IPS-20b (cell line): ENCODE data around the gene CEP112.

Experiments
- H3K27ac ChIP-seq: one replicate; pipeline ENCODE4 v1.5.1; 2013; ENCODE audit warnings: low read length
- H3K27me3 ChIP-seq: 2 replicates; pipeline ENCODE4 v1.6.1; 2013; ENCODE audit warnings: mild to moderate bottlenecking, low read length, inconsistent platforms; ENCODE audit not compliant: insufficient read depth
- H3K36me3 ChIP-seq: 2 replicates; pipeline ENCODE4 v1.6.1; 2013; ENCODE audit warnings: low read depth, mild to moderate bottlenecking, inconsistent platforms, low read length, moderate library complexity; ENCODE audit not compliant: insufficient read depth
- H3K4me1 ChIP-seq: 2 replicates; pipeline ENCODE4 v1.6.1; 2013; ENCODE audit warnings: mild to moderate bottlenecking, control low read depth, inconsistent platforms, low read length, moderate library complexity; ENCODE audit not compliant: insufficient read depth
- H3K4me3 ChIP-seq: 2 replicates; pipeline ENCODE4 v1.5.1; 2013; ENCODE audit warnings: mild to moderate bottlenecking, low read length, inconsistent platforms
- H3K9ac ChIP-seq: 2 replicates; pipeline ENCODE4 v1.6.1; 2013; ENCODE audit warnings: low read depth, mild to moderate bottlenecking, inconsistent platforms, low read length, moderate library complexity
- H3K9me3 ChIP-seq: 2 replicates; pipeline ENCODE4 v1.6.1; 2013; ENCODE audit warnings: mild to moderate bottlenecking, low read depth, low read length, inconsistent platforms; ENCODE audit not compliant: insufficient read depth

CEP112 gene

GRCh38 chr17:65660078-65660477 is 531.9 kb downstream of the CEP112 start:
- Histone ChIP-seq H3K4me3 (no peak overlapping the region), H3K9me3 (no peaks in the 10 kb centered on the region), H3K36me3 (no peaks in the 10 kb centered on the region), H3K27ac (no peak overlapping the region), H3K9ac (no peak overlapping the region), H3K27me3 (no peaks in the 10 kb centered on the region), H3K4me1 (no peaks in the 10 kb centered on the region)

GRCh38 chr17:65659512-65659911 is 532.4 kb downstream of the CEP112 start:
- H3K27me3 ChIP-seq = no peaks in the 10 kb centered on the region
- no peaks in the 10 kb centered on the region for H3K9me3 ChIP-seq

GRCh38 chr17:65657251-65657828 is 534.6 kb downstream of the CEP112 start:
- Histone ChIP-seq H3K27ac (no peak overlapping the region), H3K36me3 (no peaks in the 10 kb centered on the region), H3K4me1 (no peaks in the 10 kb centered on the region), H3K27me3 (no peaks in the 10 kb centered on the region), H3K9me3 (no peaks in the 10 kb centered on the region), H3K9ac (no peak overlapping the region), H3K4me3 (no peak overlapping the region)

More at GRCh38 chr17:65659512-65659911, 532.4 kb downstream of the CEP112 start:
- Histone ChIP-seq H3K4me1 (no peaks in the 10 kb centered on the region), H3K4me3 (no peak overlapping the region), H3K36me3 (no peaks in the 10 kb centered on the region), H3K27ac (no peak overlapping the region), H3K9ac (no peak overlapping the region)

GRCh38 chr17:65656390-65657250 is 535.3 kb downstream of the CEP112 start:
- Histone ChIP-seq H3K9me3 (no peaks in the 10 kb centered on the region), H3K27me3 (no peaks in the 10 kb centered on the region), H3K9ac (no peak overlapping the region), H3K4me3 (no peak overlapping the region), H3K36me3 (no peaks in the 10 kb centered on the region), H3K4me1 (no peaks in the 10 kb centered on the region), H3K27ac (no peak overlapping the region)

GRCh38 chr17:65655706-65656105 is 536.2 kb downstream of the CEP112 start:
- Histone ChIP-seq H3K9me3 (no peaks in the 10 kb centered on the region), H3K4me1 (no peaks in the 10 kb centered on the region), H3K27ac (no peak overlapping the region), H3K27me3 (no peaks in the 10 kb centered on the region), H3K36me3 (no peaks in the 10 kb centered on the region), H3K9ac (no peak overlapping the region), H3K4me3 (no peak overlapping the region)

GRCh38 chr17:65644545-65644944 is 547.4 kb downstream of the CEP112 start:
- H3K27ac ChIP-seq = no peak overlapping the region

GRCh38 chr17:65638221-65638975 is 553.5 kb downstream of the CEP112 start:
- H3K9me3 ChIP-seq = peaks cover 5% of the 10 kb centered on the region; the same call in 1 of the 2 replicates

More at GRCh38 chr17:65644545-65644944, 547.4 kb downstream of the CEP112 start:
- Histone ChIP-seq H3K27me3 (no peaks in the 10 kb centered on the region), H3K9ac (no peak overlapping the region), H3K4me3 (no peak overlapping the region), H3K4me1 (no peaks in the 10 kb centered on the region), H3K36me3 (no peaks in the 10 kb centered on the region), H3K9me3 (peaks cover 17% of the 10 kb centered on the region; the same call in 1 of the 2 replicates)

GRCh38 chr17:65637786-65638185 is 554.1 kb downstream of the CEP112 start:
- no peak overlapping the region for H3K4me3 ChIP-seq
- H3K9ac ChIP-seq = no peak overlapping the region
- H3K36me3 ChIP-seq = no peaks in the 10 kb centered on the region
- peaks cover 4% of the 10 kb centered on the region; the same call in 1 of the 2 replicates for H3K4me1 ChIP-seq
- no peaks in the 10 kb centered on the region for H3K27me3 ChIP-seq
- peaks cover 5% of the 10 kb centered on the region; the same call in 1 of the 2 replicates for H3K9me3 ChIP-seq
- H3K27ac ChIP-seq = no peak overlapping the region

More at GRCh38 chr17:65638221-65638975, 553.5 kb downstream of the CEP112 start:
- no peak overlapping the region for H3K9ac ChIP-seq
- peaks cover 4% of the 10 kb centered on the region; the same call in 1 of the 2 replicates for H3K4me1 ChIP-seq
- no peaks in the 10 kb centered on the region for H3K36me3 ChIP-seq
- no peaks in the 10 kb centered on the region for H3K27me3 ChIP-seq
- H3K27ac ChIP-seq = no peak overlapping the region
- H3K4me3 ChIP-seq = no peak overlapping the region

- H3K4me3 ChIP-seq = no peak overlapping the region
- H3K9me3 ChIP-seq = no peaks in the 10 kb centered on the region
- H3K27me3 ChIP-seq = no peaks in the 10 kb centered on the region
- peaks cover 4% of the 10 kb centered on the region; the same call in 1 of the 2 replicates for H3K4me1 ChIP-seq
- no peak overlapping the region for H3K27ac ChIP-seq
- H3K36me3 ChIP-seq = no peaks in the 10 kb centered on the region
- H3K9ac ChIP-seq = no peak overlapping the region
Measured at GRCh38 chr17:65634533-65634932, 557.4 kb downstream of the CEP112 start.

GRCh38 chr17:65633988-65634387 is 557.9 kb downstream of the CEP112 start:
- Histone ChIP-seq H3K27me3 (no peaks in the 10 kb centered on the region), H3K4me3 (no peak overlapping the region), H3K4me1 (peaks cover 4% of the 10 kb centered on the region; the same call in 1 of the 2 replicates), H3K36me3 (no peaks in the 10 kb centered on the region), H3K27ac (no peak overlapping the region), H3K9ac (no peak overlapping the region), H3K9me3 (no peaks in the 10 kb centered on the region)

- H3K27me3 ChIP-seq = no peaks in the 10 kb centered on the region
- peaks cover under 1% of the 10 kb centered on the region; the same call in 1 of the 2 replicates for H3K4me1 ChIP-seq
- no peak overlapping the region for H3K27ac ChIP-seq
- H3K9ac ChIP-seq = no peak overlapping the region
- no peak overlapping the region for H3K4me3 ChIP-seq
- no peaks in the 10 kb centered on the region for H3K36me3 ChIP-seq
- no peaks in the 10 kb centered on the region for H3K9me3 ChIP-seq
Measured at GRCh38 chr17:65633146-65633881, 558.6 kb downstream of the CEP112 start.
